ENCODE results near the gene GSG1L2. TPM values are rescaled to one million over a fixed set of nuclear protein-coding genes. Genes with fewer than 3 reads are reported as not detected.

GSG1L2 gene
- total and polyA plus RNA-seq, 5 experiments from 2014 or later: not detected

- no peak overlapping the region for H3K27ac Mint-ChIP-seq
- POLR2A ChIA-PET: no interaction called here
Observed at GRCh38 chr17:9769036-9769695, 52.7 kb downstream of the GSG1L2 start.

GRCh38 chr17:9768381-9768934 is 53.4 kb downstream of the GSG1L2 start:
- Mint-ChIP-seq H3K27me3 (peaks cover 0 to 35% (median 11%) of the 10 kb centered on the region in 5 donors), H3K36me3 (no peaks in the 10 kb centered on the region), H3K4me3 (no peak overlapping the region), H3K27ac (no peak overlapping the region), H3K4me1 (no peaks in the 10 kb centered on the region), H3K9me3 (no peaks in the 10 kb centered on the region)
- POLR2A ChIA-PET: no interaction called here
- ATAC-seq (no peak), DNase-seq (peak in 2 of 10 donors; percentile 9 to 20)

More at GRCh38 chr17:9769036-9769695, 52.7 kb downstream of the GSG1L2 start:
- no peak overlapping the region for H3K4me3 Mint-ChIP-seq
- DNase-seq (no peak), ATAC-seq (no peak)
- no peaks in the 10 kb centered on the region for H3K36me3 Mint-ChIP-seq
- H3K4me1 Mint-ChIP-seq: no peaks in the 10 kb centered on the region
- H3K9me3 Mint-ChIP-seq: no peaks in the 10 kb centered on the region
- H3K27me3 Mint-ChIP-seq: peaks cover 0 to 28% (median 6%) of the 10 kb centered on the region in 5 donors

GRCh38 chr17:9767432-9767991 is 54.4 kb downstream of the GSG1L2 start:
- DNase-seq (no peak), ATAC-seq (no peak)
- Mint-ChIP-seq H3K36me3 (no peaks in the 10 kb centered on the region), H3K27me3 (peaks cover 0 to 40% (median 12%) of the 10 kb centered on the region in 5 donors), H3K4me3 (no peak overlapping the region), H3K27ac (no peak overlapping the region), H3K9me3 (no peaks in the 10 kb centered on the region), H3K4me1 (no peaks in the 10 kb centered on the region)
- POLR2A ChIA-PET: no interaction called here

DNA sequence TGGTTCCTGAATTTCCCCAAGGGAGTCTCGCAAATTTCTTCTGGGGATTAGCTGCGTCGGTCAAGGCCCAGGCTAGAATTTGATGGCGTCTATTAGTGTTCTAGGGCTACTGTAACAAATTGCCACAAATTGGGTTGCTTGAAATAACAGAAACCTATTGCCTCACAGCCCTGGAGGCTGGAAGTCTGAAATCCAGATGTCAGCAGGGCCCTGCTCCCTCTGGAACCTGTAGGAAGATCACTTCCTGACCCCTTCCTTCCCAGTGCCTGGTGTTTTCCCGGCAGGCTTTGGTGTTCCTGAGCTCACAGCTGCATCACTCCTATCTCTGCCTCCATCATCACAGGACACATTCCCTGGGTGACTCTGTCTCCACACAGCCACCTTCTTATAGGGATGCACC is 54.9 kb downstream of the GSG1L2 start:
- ATAC-seq (no peak), DNase-seq (no peak)
- no peak overlapping the region for H3K27ac Mint-ChIP-seq
- H3K36me3 Mint-ChIP-seq: no peaks in the 10 kb centered on the region
- no peak overlapping the region for H3K4me3 Mint-ChIP-seq
- no peaks in the 10 kb centered on the region for H3K4me1 Mint-ChIP-seq
- H3K9me3 Mint-ChIP-seq: no peaks in the 10 kb centered on the region
- peaks cover 2 to 40% (median 13%) of the 10 kb centered on the region in 5 donors for H3K27me3 Mint-ChIP-seq
- POLR2A ChIA-PET: no interaction called here

GRCh38 chr17:9765322-9765721 is 56.6 kb downstream of the GSG1L2 start:
- Mint-ChIP-seq H3K27me3 (peaks cover 2 to 45% (median 15%) of the 10 kb centered on the region in 5 donors), H3K4me3 (no peak overlapping the region), H3K36me3 (no peaks in the 10 kb centered on the region), H3K27ac (no peak overlapping the region), H3K9me3 (no peaks in the 10 kb centered on the region), H3K4me1 (no peaks in the 10 kb centered on the region)
- POLR2A ChIA-PET: no interaction called here
- DNase-seq (no peak), ATAC-seq (no peak)

GRCh38 chr17:9763643-9764042 is 58.2 kb downstream of the GSG1L2 start:
- DNase-seq (no peak), ATAC-seq (no peak)
- no peaks in the 10 kb centered on the region for H3K9me3 Mint-ChIP-seq
- H3K27me3 Mint-ChIP-seq: peaks cover 8 to 51% (median 12%) of the 10 kb centered on the region in 5 donors
- no peak overlapping the region for H3K27ac Mint-ChIP-seq
- POLR2A ChIA-PET: no interaction called here
- no peaks in the 10 kb centered on the region for H3K36me3 Mint-ChIP-seq
- H3K4me3 Mint-ChIP-seq: no peak overlapping the region
- H3K4me1 Mint-ChIP-seq: no peaks in the 10 kb centered on the region

DNA sequence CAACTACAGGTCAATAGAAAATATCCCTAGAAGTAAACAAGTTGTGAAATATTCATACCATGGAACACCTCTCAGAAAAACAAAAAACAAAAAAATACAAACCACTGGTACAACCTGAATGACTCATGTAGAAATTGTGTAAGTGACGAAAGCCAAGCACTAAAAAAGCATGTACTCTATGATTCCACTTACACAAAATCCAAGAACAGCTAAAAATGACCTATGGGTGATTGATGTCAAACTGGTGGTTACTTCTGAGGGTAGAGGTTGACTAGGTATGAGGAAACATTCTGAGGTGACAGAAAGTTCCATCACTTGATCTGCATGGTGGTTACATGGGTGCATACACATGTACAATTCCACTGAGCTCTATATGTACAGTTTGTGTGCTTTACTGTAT is 61.6 kb downstream of the GSG1L2 start:
- no peak for ATAC-seq
- H3K27ac Mint-ChIP-seq: no peak overlapping the region
- DNase-seq: no peak
- H3K36me3 Mint-ChIP-seq: no peaks in the 10 kb centered on the region
- peaks cover 13 to 27% (median 17%) of the 10 kb centered on the region in 5 donors for H3K27me3 Mint-ChIP-seq
- POLR2A ChIA-PET: no interaction called here
- no peak overlapping the region for H3K4me3 Mint-ChIP-seq
- peaks cover 0 to 3% (median 0%) of the 10 kb centered on the region in 9 donors for H3K9me3 Mint-ChIP-seq
- H3K4me1 Mint-ChIP-seq: no peaks in the 10 kb centered on the region

- no peaks in the 10 kb centered on the region for H3K36me3 Mint-ChIP-seq
- ATAC-seq (no peak), DNase-seq (no peak)
- POLR2A ChIA-PET: no interaction called here
- peaks cover 23 to 50% (median 32%) of the 10 kb centered on the region in 5 donors for H3K27me3 Mint-ChIP-seq
- H3K4me3 Mint-ChIP-seq: no peak overlapping the region
- H3K4me1 Mint-ChIP-seq: no peaks in the 10 kb centered on the region
- peaks cover 0 to 6% (median 0%) of the 10 kb centered on the region in 9 donors for H3K9me3 Mint-ChIP-seq
- no peak overlapping the region for H3K27ac Mint-ChIP-seq
Observed at GRCh38 chr17:9755083-9755482, 66.8 kb downstream of the GSG1L2 start.

Other genes with a start within 250 kb of the GSG1L2 start
- gene STX8, start 246.3 kb downstream of the GSG1L2 start, total RNA-seq: 10 to 100 TPM; 38.2 to 42.0 TPM
- gene STX8, start 246.3 kb downstream of the GSG1L2 start, polyA plus RNA-seq: 100 to 1,000 TPM; 114 to 167 (median 146) TPM
- gene CFAP52, start 245.4 kb downstream of the GSG1L2 start, total RNA-seq: not detected
- gene CFAP52, start 245.4 kb downstream of the GSG1L2 start, polyA plus RNA-seq: not detected
- gene USP43, start 176.6 kb downstream of the GSG1L2 start, total RNA-seq: under 1 TPM in 1 of 2 experiments, not detected in 1; 0.10 TPM
- not detected for gene USP43, start 176.6 kb downstream of the GSG1L2 start, polyA plus RNA-seq
- gene DHRS7C, start 30.5 kb downstream of the GSG1L2 start, total RNA-seq: not detected
- not detected for gene DHRS7C, start 30.5 kb downstream of the GSG1L2 start, polyA plus RNA-seq
- gene GLP2R, start 3.8 kb upstream of the GSG1L2 start, total RNA-seq: not detected
- gene GLP2R, start 3.8 kb upstream of the GSG1L2 start, polyA plus RNA-seq: not detected
- gene RCVRN, start 83.2 kb upstream of the GSG1L2 start, total RNA-seq: not detected
- gene RCVRN, start 83.2 kb upstream of the GSG1L2 start, polyA plus RNA-seq: not detected

Measured in naive thymus-derived CD8-positive, alpha-beta T cell (primary cell).